Thoracic aorta (tissue), 2 donors: ENCODE results near the gene TENM4. TPM values are rescaled to one million over a fixed set of nuclear protein-coding genes. Genes with fewer than 3 reads are reported as not detected.
"Not testable (repeated sequence)": the region's sequence is repeated elsewhere in the genome, so short reads cannot be mapped to it uniquely, and the experiment has no call there.

Experiments
- ATAC-seq: fragments of 150-250 bp; one replicate; pipeline ENCODE4 v1.8.0; 2017; ENCODE audit warnings: low read depth; ENCODE audit not compliant: insufficient number of reproducible peaks, low FRiP score
- DNase-seq: peaks from one replicate; pipeline ENCODE4 v3.0.0-alpha.2; 2020; ENCODE audit warnings: low spot score
- H3K27ac ChIP-seq, 2 donors: fragments of 200-600 bp; sonication (generic); 1 replicate in 1 of 2; 2 replicates in 1 of 2; pipeline ENCODE4 v1.5.1; 2016; ENCODE audit warnings: mild to moderate bottlenecking in 2 of 2, moderate library complexity in 2 of 2
- H3K27me3 ChIP-seq: fragments of 200-600 bp; sonication (generic); replicated peaks from 2 replicates; pipeline ENCODE4 v1.6.0; 2016; ENCODE audit warnings: mild to moderate bottlenecking; ENCODE audit not compliant: insufficient read depth
- H3K36me3 ChIP-seq: fragments of 200-600 bp; sonication (generic); one replicate; pipeline ENCODE4 v1.5.1; 2016
- H3K4me1 ChIP-seq, 2 donors: fragments of 200-600 bp; sonication (generic); 1 replicate in 1 of 2; 2 replicates in 1 of 2; pipeline versions ENCODE4 v1.5.1 to v1.6.0; 2016; ENCODE audit warnings: low read depth in 2 of 2, mild to moderate bottlenecking in 1 of 2; ENCODE audit not compliant: control insufficient read depth in 1 of 2
- H3K4me3 ChIP-seq: fragments of 200-600 bp; sonication (generic); 2 replicates; pipeline ENCODE4 v1.5.1; 2016; ENCODE audit warnings: mild to moderate bottlenecking
- H3K9me3 ChIP-seq: fragments of 200-600 bp; sonication (generic); 2 replicates; pipeline ENCODE4 v1.5.1; 2016
- total RNA-seq, 2 donors: library from RNA; depleted of rRNA; stranded (reverse); fragments of >200 nt; gene quantifications; one replicate each; pipeline versions ENCODE4 v1.1.0 to v1.2.3, GENCODE V29; 2016
- TF ChIP-seq, protein P1 (sequence below): fragments of 200-600 bp; sonication (generic); IDR thresholded peaks from one replicate; pipeline ENCODE4 v1.5.1; 2019; ENCODE audit warnings: antibody characterized with exemption

The TENM4 gene
- total RNA-seq, 2 donors from 2014 or later: 6.1 to 13.3 TPM

DNA sequence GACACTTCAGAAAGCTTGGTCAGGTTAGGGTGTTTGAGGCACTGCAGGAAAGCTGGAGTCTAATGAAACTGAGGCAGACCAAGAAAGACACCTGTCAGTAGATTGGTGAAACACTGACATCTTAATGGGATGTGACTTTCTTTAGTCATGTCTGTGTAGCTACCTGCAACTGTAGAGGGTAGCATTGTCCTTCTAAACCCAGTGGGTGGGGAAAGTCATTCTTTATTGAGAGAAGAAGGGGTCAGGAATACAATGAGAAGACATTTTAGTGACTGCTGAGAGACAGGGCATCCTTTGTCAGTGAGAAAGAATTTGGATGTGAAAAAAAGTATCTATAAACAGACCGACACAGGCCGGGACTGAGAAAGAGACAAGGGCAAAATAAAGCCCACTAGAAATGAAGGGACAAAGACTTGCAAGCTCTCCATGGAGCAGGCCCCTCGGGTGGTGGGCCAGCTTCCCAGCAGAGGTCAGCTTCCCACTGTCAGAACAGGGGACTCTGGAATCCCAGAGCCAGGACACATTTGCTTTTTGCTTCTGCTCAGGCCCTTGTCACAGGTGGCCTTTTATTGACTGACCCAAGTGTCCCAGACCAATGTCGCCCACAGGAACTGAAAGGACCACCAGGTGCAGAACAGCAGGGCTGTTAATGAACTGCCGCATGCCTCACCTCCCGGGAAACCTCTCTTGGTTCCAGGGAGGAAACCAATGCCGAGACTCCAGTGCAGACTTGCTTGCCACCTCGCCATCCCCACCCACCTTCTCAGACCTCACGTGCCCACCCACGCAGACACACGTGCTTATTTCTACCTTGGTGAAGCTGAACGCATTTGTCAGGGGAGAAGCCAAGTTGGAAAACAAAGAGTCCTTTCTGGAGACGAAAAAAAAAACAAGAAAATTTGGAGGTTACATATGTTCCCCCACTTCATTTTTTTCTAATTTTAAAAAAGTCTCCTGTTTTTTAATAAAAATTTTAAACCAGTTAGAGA, 212.8 kb downstream of the TENM4 start:
- Histone ChIP-seq H3K27me3 (no peaks in the 10 kb centered on the region), H3K36me3 (no peaks in the 10 kb centered on the region), H3K4me1 (peaks cover 4 to 7% of the 10 kb centered on the region in 2 donors), H3K27ac (no peak overlapping the region), H3K9me3 (no peaks in the 10 kb centered on the region), H3K4me3 (no peak overlapping the region)
- ATAC-seq (no peak), DNase-seq (no peak)
- TF ChIP-seq, protein P1, sequence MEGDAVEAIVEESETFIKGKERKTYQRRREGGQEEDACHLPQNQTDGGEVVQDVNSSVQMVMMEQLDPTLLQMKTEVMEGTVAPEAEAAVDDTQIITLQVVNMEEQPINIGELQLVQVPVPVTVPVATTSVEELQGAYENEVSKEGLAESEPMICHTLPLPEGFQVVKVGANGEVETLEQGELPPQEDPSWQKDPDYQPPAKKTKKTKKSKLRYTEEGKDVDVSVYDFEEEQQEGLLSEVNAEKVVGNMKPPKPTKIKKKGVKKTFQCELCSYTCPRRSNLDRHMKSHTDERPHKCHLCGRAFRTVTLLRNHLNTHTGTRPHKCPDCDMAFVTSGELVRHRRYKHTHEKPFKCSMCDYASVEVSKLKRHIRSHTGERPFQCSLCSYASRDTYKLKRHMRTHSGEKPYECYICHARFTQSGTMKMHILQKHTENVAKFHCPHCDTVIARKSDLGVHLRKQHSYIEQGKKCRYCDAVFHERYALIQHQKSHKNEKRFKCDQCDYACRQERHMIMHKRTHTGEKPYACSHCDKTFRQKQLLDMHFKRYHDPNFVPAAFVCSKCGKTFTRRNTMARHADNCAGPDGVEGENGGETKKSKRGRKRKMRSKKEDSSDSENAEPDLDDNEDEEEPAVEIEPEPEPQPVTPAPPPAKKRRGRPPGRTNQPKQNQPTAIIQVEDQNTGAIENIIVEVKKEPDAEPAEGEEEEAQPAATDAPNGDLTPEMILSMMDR: no peak

DNA sequence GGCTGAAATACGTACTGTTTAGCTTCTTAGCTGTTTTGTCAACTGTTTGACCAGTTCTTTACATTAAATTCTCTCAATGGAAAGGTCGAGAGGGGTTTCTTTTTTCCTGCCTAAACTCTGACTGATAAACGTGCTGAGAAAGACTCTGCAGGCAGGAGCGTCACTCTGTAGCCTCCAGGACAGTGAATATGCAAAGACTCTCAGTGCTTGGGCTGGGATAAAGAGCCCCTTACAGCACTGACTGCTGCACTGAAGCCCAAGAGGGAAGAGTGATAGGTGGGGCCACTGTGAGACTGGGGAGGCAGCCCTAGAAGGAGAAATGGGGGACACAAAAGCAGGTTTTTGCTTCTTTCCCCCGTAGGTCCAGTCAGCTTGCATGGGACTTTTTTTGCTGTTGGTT, 213.5 kb downstream of the TENM4 start:
- ATAC-seq (no peak), DNase-seq (no peak)
- no peaks in the 10 kb centered on the region for H3K36me3 ChIP-seq
- TF ChIP-seq, protein P1: no peak
- H3K4me3 ChIP-seq: no peak overlapping the region
- no peaks in the 10 kb centered on the region for H3K9me3 ChIP-seq
- H3K27me3 ChIP-seq: no peaks in the 10 kb centered on the region
- no peak overlapping the region for H3K27ac ChIP-seq
- peaks cover 4 to 7% of the 10 kb centered on the region in 2 donors for H3K4me1 ChIP-seq

DNA sequence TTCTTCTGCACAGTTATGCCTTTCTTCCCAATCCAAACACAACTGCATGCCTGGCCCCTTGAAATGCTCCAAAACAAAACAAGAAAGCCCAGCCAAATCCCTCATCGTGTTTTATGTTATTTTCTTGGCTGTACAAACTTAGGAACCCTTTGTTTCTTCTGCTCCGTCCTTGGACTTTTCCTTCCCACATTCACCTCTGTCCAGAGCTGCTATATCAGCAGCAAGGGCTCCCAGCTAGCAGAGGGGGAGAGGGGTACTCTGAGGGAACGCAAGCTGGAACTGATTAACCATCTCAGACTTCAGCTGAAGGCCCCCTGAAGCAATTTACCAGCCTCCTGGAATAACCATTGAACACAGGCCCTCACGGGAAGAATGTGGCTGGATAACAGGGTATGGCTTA, 214.7 kb downstream of the TENM4 start:
- H3K27me3 ChIP-seq: no peaks in the 10 kb centered on the region
- no peak overlapping the region for H3K27ac ChIP-seq
- no peak overlapping the region for H3K4me3 ChIP-seq
- peaks cover 4 to 7% of the 10 kb centered on the region in 2 donors for H3K4me1 ChIP-seq
- ATAC-seq (no peak), DNase-seq (no peak)
- TF ChIP-seq, protein P1: no peak
- H3K9me3 ChIP-seq: no peaks in the 10 kb centered on the region
- no peaks in the 10 kb centered on the region for H3K36me3 ChIP-seq

DNA sequence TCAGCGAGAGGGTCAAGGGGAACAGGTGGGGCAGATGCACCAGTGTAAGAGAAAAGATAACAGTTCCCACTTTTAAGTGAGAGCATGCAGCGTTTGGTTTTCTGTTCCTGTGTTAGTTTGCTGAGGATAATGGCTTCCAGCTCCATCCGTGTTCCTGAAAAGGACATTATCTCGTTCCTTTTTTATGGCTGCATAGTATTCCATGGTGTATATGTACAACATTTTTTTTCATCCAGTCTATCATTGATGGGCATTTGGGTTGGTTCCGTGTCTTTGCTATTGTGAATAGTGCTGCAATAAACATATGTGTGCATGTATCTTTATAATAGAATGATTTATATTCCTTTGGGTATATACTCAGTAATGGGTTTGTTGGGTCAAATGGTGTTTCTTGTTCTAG, 218.7 kb downstream of the TENM4 start:
- not testable (repeated sequence) for H3K36me3 ChIP-seq, H3K9me3 ChIP-seq, ATAC-seq, H3K27ac ChIP-seq, H3K27me3 ChIP-seq, DNase-seq, H3K4me3 ChIP-seq, H3K4me1 ChIP-seq

DNA sequence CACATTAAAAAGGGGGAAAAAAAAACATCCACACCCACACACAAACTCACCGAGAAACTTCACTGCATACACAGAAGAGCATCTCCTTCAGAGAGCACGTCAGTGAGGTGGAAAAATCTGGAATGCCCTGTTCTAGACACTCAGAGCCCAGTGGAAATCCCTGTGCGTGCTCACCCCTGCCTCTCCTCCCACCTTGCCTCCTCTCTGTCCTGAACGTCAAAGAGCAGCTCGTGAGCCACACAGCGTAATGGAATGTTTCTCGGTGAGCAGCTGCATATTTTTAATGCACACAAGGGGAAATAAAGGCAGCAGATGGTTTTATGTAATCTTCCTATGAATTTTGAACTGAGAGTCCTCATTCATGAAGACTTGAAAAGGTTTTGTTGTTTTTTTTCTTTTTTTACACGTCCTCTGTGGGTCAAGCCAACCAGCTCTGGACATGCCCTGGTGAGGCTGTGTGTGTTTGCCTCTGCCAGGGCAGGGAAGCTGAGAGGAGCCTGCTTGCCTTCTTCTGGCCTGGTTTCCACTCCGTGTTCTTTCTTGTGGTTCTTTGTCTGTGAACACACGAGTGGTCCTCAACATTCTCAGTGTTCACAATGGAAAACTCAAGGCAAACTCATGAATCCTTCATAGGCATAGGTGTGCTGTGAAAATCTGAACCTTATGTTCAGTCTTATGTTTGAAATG, 219.2 kb downstream of the TENM4 start:
- H3K27me3 ChIP-seq: no peaks in the 10 kb centered on the region
- TF ChIP-seq, protein P1: no peak
- H3K27ac ChIP-seq: no peak overlapping the region
- no peaks in the 10 kb centered on the region for H3K9me3 ChIP-seq
- H3K4me3 ChIP-seq: no peak overlapping the region
- peaks cover 4 to 7% of the 10 kb centered on the region in 2 donors for H3K4me1 ChIP-seq
- ATAC-seq (no peak), DNase-seq (no peak)
- no peaks in the 10 kb centered on the region for H3K36me3 ChIP-seq
